SU-DHL-6 (cell line): Measurements from ENCODE around the gene LRRC10.

Experiments
- CTCF ChIP-seq: fragments of 200-600 bp; sonication (generic); IDR thresholded peaks from one replicate; pipeline ENCODE4 v1.5.1; 2017; ENCODE audit warnings: antibody characterized with exemption, mild to moderate bottlenecking, low read length, moderate library complexity; ENCODE audit not compliant: insufficient read depth, poor library complexity, severe bottlenecking
- EZH2phosphoT487 ChIP-seq: fragments of 200-600 bp; sonication (generic), shearing (Covaris generic); conservative IDR thresholded peaks from 2 replicates; pipeline ENCODE4 v1.6.1; 2018; ENCODE audit warnings: mild to moderate bottlenecking, antibody characterized with exemption, low read length, moderate library complexity, mixed read lengths

GRCh38 chr12:69653703-69654102 is 43.0 kb upstream of the LRRC10 start:
- no peak for TF ChIP-seq CTCF
- no peak for TF ChIP-seq EZH2phosphoT487
